Glutamatergic neuron (in vitro differentiated cells): ENCODE measurements around the gene FOLR2. TPM values are rescaled to one million over a fixed set of nuclear protein-coding genes. Genes with fewer than 3 reads are reported as not detected.

Experiments
- DNase-seq: peaks from one replicate; pipeline ENCODE4 v3.0.0; 2022
- H3K27ac Mint-ChIP-seq: one replicate; pipeline ENCODE4 v1.8.0; 2020; ENCODE audit warnings: mild to moderate bottlenecking, mixed read lengths, inconsistent platforms; ENCODE audit not compliant: unreplicated experiment
- H3K27me3 Mint-ChIP-seq: one replicate; pipeline ENCODE4 v1.8.0; 2020; ENCODE audit warnings: mild to moderate bottlenecking, moderate library complexity, mixed read lengths, inconsistent platforms; ENCODE audit not compliant: unreplicated experiment
- H3K36me3 Mint-ChIP-seq: one replicate; pipeline ENCODE4 v1.8.0; 2020; ENCODE audit warnings: mild to moderate bottlenecking, mixed read lengths, inconsistent platforms; ENCODE audit not compliant: unreplicated experiment
- H3K4me1 Mint-ChIP-seq: one replicate; pipeline ENCODE4 v1.8.0; 2020; ENCODE audit warnings: mild to moderate bottlenecking, low read depth, mixed read lengths, inconsistent platforms; ENCODE audit not compliant: unreplicated experiment
- H3K4me3 Mint-ChIP-seq: one replicate; pipeline ENCODE4 v1.8.0; 2020; ENCODE audit warnings: mild to moderate bottlenecking, mixed read lengths, inconsistent platforms; ENCODE audit not compliant: unreplicated experiment
- H3K9me3 Mint-ChIP-seq: one replicate; pipeline ENCODE4 v1.8.0; 2020; ENCODE audit warnings: mild to moderate bottlenecking, moderate library complexity, mixed read lengths, inconsistent platforms; ENCODE audit not compliant: unreplicated experiment
- total RNA-seq: library from RNA; stranded (reverse); fragmentation: NEBNext Ultra II Directional; extraction: Animal tissue kit (Norgen Biotek cat#: 25700); gene quantifications from one replicate; pipeline ENCODE4 v1.2.1, GENCODE V29; 2021; ENCODE audit not compliant: unreplicated experiment
- TF ChIP-seq, protein P1 (sequence below): fragments of 200-600 bp; sonication (generic); IDR thresholded peaks from one replicate; pipeline ENCODE4 v1.5.0; 2021; ENCODE audit not compliant: partially characterized antibody, unreplicated experiment

Gene FOLR2
- total RNA-seq, 1 donor from 2014 or later: not detected

DNA sequence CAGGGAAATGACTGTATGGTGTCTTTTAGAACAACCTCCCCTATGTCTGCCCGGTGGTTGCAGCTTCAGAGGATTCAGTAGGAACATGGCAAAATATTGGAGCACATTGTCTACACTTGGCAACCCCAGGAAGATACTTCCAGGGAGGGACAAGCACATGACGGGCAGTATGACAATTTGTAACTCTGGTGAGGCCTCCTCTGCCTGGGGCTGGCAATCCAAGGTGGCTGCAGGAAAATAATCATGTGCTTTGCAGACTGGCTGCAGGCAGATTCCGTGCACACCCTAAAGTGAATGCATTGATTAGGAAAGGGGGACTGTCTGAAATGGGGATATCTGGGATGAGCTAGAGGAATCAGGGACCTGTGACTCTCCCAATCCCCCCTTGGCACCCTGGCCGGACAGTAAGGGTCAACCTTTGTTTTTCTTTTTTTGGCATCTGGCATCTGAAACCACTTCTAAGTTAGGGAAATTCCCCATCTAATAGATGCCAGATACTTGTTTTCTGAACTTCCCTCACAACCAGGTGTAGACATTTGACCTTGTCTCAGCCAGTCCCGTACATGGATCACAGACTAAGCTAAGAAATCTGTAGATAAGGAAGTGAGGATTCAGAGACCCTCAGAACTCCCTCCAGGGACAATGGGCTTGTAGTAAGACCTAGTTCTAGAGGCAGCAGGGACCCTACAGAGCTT lies 37.9 kb downstream of the FOLR2 start:
- peaks cover 4% of the 10 kb centered on the region for H3K9me3 Mint-ChIP-seq

DNA sequence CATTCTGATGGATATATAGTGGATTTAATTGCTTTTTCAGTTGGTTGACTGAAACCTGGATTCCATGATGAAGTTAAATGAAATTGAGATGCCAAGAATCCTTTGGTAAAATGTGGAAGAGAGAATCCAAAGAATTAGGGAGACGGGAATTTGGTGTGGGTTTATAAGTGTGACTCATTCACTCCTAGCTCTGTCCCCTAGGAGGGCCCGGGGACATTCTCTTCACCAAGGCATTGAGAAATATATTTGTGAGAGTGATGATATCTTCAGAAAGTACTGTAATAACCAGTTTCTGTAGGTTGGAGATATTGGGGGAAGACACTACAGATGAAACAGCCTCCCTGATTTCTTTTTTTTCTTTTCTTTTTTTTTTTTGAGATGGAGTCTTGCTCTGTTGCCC lies 41.0 kb downstream of the FOLR2 start:
- H3K27me3 Mint-ChIP-seq: peaks cover 7% of the 10 kb centered on the region
- peaks cover 4% of the 10 kb centered on the region for H3K36me3 Mint-ChIP-seq
- TF ChIP-seq, protein P1, sequence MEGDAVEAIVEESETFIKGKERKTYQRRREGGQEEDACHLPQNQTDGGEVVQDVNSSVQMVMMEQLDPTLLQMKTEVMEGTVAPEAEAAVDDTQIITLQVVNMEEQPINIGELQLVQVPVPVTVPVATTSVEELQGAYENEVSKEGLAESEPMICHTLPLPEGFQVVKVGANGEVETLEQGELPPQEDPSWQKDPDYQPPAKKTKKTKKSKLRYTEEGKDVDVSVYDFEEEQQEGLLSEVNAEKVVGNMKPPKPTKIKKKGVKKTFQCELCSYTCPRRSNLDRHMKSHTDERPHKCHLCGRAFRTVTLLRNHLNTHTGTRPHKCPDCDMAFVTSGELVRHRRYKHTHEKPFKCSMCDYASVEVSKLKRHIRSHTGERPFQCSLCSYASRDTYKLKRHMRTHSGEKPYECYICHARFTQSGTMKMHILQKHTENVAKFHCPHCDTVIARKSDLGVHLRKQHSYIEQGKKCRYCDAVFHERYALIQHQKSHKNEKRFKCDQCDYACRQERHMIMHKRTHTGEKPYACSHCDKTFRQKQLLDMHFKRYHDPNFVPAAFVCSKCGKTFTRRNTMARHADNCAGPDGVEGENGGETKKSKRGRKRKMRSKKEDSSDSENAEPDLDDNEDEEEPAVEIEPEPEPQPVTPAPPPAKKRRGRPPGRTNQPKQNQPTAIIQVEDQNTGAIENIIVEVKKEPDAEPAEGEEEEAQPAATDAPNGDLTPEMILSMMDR: no peak
- H3K4me1 Mint-ChIP-seq: no peaks in the 10 kb centered on the region
- peaks cover 4% of the 10 kb centered on the region for H3K9me3 Mint-ChIP-seq
- no peak overlapping the region for H3K27ac Mint-ChIP-seq
- DNase-seq: no peak
- no peak overlapping the region for H3K4me3 Mint-ChIP-seq

More for the DNA sequence above, 37.9 kb downstream of the FOLR2 start:
- no peak for DNase-seq
- H3K4me3 Mint-ChIP-seq: no peak overlapping the region
- TF ChIP-seq, protein P1: no peak
- peaks cover 7% of the 10 kb centered on the region for H3K27me3 Mint-ChIP-seq
- H3K27ac Mint-ChIP-seq: no peak overlapping the region
- no peaks in the 10 kb centered on the region for H3K4me1 Mint-ChIP-seq
- peaks cover 4% of the 10 kb centered on the region for H3K36me3 Mint-ChIP-seq

DNA sequence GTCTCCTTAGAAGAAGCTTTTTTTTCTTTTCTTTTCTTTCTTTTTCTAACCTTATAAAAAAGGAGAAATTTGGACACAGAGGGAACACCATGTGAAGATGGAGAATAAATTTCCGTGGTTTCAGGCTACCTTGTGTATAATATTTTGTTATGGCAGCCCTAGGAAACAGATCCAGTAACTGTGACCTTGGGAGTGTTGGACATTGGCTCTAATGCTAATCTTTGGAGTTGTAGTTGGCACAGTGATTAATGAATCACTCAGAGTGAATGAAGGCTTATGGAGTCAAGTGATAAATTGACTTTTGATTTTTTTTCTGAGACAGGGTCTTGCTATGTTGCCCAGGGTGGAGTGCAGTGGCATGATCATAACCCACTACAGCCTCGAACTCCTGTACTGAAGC lies 42.9 kb downstream of the FOLR2 start:
- peaks cover 4% of the 10 kb centered on the region for H3K9me3 Mint-ChIP-seq
- H3K4me3 Mint-ChIP-seq: no peak overlapping the region
- no peak for DNase-seq
- no peak overlapping the region for H3K27ac Mint-ChIP-seq
- TF ChIP-seq, protein P1: no peak
- H3K4me1 Mint-ChIP-seq: no peaks in the 10 kb centered on the region
- H3K36me3 Mint-ChIP-seq: peaks cover 4% of the 10 kb centered on the region
- H3K27me3 Mint-ChIP-seq: peaks cover 4% of the 10 kb centered on the region

DNA sequence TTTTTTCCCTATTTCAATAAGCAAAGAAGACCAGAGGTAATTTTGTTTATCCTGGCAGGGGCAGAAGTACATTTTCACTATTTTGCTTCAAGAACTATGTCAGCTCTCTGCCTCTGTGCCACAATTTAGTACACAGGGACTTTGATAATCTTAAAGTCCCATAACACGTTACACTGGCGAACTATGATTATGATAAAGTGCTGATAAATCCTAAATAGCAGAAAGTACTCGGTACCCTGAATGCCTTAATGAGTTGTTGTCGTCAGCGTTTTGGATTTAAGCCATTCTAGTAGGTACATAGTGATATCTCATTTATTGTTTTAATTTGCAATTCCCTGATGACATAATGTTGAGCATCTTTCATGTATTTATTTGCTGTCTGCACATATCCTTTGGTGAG lies 44.0 kb downstream of the FOLR2 start:
- H3K27me3 Mint-ChIP-seq: no peaks in the 10 kb centered on the region
- no peak for DNase-seq
- TF ChIP-seq, protein P1: no peak
- no peaks in the 10 kb centered on the region for H3K4me1 Mint-ChIP-seq
- H3K9me3 Mint-ChIP-seq: no peaks in the 10 kb centered on the region
- no peak overlapping the region for H3K4me3 Mint-ChIP-seq
- peaks cover under 1% of the 10 kb centered on the region for H3K36me3 Mint-ChIP-seq
- H3K27ac Mint-ChIP-seq: no peak overlapping the region

DNA sequence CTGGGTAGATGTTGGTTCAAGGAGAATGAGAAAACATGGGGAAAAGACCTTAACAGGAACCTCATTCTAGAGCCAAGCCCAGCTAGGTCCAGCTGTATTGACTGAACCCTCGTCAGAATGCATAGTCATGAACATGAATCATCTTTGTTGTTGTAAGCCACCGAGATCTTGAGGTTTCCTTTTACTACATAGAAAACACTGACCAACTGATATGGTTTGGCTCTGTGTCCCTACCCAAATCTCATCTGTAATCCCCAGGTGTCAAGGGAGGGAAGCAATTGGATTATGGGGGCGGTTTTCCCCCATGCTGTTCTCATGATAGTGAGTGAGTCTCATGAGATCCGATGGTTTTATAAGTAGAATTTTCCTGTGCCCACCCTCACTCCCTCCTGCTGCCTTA lies 46.8 kb downstream of the FOLR2 start:
- no peaks in the 10 kb centered on the region for H3K27me3 Mint-ChIP-seq
- TF ChIP-seq, protein P1: no peak
- H3K4me3 Mint-ChIP-seq: no peak overlapping the region
- no peak overlapping the region for H3K27ac Mint-ChIP-seq
- no peaks in the 10 kb centered on the region for H3K9me3 Mint-ChIP-seq
- no peaks in the 10 kb centered on the region for H3K4me1 Mint-ChIP-seq
- peaks cover 3% of the 10 kb centered on the region for H3K36me3 Mint-ChIP-seq
- no peak for DNase-seq
